HG03354 (cell line): ENCODE measurements around the gene UNC79.

Source experiments
- ATAC-seq: cut with Tn5 transposase; IDR thresholded peaks from one replicate; pipeline ENCODE4 v1.9.1; 2021; ENCODE audit warnings: mild to moderate bottlenecking; ENCODE audit not compliant: unreplicated experiment, poor library complexity, severe bottlenecking

The UNC79 gene

DNA sequence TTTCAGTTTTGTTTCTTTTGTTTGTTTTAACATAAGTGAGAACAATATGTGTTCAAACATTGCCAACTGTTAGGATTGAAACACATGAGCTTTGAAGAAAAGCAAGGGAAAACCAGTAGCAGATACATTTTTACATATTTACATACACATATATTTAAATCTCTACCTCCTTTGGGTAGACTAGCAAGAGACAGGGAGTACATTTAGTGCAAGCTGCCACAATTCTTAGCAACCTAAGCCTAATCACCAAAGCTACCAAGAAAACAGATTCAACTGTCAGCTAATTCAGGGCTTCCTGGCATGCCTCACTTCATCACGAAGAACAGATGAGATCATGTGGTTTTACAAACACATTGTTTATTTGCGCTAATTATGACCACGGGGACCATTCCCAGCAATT, 214.5 kb downstream of the UNC79 start:
- ATAC-seq = no peak

DNA sequence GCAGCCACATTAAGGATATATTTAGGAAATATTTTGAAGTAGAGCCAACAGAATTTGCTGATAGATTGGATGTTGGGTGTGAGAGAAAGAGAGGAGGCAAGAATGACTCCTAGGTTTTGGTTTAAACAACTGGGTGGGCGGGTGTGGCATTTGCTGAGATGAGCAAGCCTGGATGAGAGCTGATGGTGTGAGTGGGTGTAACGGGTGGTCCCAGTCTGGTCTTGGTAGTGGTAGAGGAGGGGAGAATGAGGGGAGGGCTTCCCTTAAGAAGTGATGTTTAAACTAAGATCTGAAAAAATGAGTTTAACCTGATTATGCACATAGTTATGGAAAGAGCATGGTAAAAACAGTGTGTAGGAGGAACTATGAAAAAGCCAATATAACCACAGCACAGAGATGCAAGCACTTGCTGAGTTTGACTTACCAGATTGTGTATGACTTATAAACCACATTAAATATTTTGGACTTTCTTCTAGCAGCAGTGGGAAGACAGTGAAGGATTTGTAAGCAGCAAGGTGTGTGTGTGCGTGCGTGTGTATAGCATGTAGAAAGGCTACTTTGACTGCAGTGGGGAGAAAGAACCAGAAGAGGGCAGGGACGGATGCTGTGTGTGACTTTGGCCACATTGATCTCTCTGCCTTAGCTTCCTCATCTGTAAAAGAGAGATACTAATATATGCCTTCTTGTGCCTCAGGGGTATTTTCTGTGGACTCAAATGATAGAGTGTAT, 217.9 kb downstream of the UNC79 start:
- ATAC-seq = no peak

DNA sequence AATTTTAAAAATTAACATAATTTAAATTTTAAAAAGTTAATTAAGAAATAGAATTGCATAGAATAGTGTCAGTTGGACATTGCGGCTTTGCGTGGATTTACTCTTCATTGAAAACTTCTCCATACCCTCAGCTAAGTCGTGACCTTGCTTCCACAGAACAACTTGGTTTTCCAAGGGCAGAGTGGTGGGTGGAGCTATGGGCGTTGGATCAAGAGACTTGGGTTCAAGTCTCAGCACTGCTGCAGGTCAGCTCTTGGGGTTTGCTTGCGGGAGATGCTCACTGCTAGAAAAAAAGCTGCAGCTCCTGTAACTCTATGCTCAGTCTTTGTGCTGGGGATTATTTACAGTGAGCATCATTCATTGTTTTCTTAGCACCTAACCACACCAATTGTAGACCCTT, 223.9 kb downstream of the UNC79 start:
- ATAC-seq = no peak

GRCh38 chr14:93655078-93655750, 224.5 kb downstream of the UNC79 start:
- ATAC-seq = no peak

DNA sequence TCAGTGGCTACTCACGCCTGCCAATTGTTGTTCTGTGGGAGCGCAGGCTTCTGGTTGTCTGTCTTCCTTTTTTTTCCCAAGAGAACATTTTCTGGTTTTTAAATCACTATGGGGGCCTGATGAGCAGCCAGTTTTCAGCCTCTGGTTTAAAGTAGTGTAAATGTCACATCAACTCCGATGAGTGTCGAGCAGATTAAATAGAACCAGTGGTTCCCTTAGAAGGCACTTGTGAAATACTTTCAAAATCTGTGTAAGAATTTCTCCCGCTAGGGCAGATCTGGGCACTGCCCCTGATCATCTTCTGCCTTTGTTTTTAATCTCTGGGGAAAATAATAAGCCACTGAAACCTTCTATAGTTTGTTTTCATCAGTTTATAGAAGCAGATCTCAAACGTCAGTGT, 227.1 kb downstream of the UNC79 start:
- ATAC-seq = no peak

- ATAC-seq = no peak
Measured at GRCh38 chr14:93663317-93663716, 232.6 kb downstream of the UNC79 start.

DNA sequence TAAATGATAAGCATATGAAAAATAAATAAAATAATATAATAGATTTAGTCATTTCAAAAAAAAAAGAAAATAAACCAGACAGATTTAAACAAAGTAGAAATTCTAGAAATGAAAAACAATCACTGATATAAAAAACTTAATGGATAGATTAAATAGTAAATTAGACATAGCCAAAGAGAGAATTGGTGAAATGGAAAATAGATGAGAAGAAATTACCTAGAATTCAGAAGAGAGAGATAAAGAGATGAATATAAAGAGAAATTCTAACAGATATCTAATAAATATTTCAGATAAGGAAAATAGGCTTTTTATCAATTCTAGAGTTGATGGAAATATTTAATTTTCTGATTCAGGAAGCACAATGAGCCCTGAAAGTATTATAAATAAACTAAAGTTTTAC, 234.4 kb downstream of the UNC79 start:
- ATAC-seq = no peak

DNA sequence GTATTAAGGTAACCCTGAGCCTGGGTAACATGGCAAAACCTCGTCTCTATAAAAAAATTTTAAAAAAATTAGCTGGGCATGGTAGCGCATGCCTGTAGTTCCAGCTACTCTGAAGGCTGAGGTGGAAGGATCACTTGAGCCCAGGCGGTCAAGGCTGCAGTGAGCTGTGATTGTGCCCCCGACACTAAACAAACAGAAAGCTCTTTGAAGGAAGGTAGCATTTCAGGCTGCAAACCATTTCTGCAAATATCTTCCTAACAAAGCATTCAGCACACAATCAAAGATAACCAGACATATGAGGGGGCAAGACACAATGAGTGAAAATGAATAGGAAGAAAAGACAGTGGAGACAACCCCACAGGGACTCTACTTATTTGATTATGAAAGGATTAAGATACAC, 238.9 kb downstream of the UNC79 start:
- ATAC-seq = no peak

- ATAC-seq = no peak
Measured at GRCh38 chr14:93674343-93674742, 243.6 kb downstream of the UNC79 start.

GRCh38 chr14:93675651-93676050, 244.9 kb downstream of the UNC79 start:
- ATAC-seq = no peak

DNA sequence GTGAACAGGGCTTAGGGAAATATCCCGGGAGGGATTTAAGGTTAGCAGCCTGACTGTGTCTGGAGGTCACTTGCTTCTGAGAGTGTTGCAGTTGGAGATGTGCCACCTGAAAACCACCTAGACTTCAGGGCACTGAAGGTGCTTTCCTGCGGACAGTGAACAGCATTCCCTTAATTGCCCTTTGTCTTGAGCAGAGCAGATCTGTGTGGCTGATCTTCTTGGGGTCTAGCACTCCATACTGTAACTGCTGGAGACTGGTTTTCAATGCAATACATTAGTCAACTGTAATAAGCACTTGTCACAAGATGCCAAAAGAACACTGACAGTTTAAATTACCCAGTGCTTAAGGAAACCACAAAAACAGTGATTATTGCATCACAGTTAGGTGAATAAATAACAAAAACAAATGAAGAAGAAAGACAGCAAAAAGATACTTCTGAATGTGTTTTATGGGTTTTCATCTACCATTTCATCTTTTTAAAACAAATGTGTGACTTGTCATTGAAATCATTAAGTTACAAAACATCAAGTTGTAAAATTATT, 245.7 kb downstream of the UNC79 start:
- no peak for ATAC-seq

GRCh38 chr14:93682459-93682858, 251.7 kb downstream of the UNC79 start:
- ATAC-seq = no peak

DNA sequence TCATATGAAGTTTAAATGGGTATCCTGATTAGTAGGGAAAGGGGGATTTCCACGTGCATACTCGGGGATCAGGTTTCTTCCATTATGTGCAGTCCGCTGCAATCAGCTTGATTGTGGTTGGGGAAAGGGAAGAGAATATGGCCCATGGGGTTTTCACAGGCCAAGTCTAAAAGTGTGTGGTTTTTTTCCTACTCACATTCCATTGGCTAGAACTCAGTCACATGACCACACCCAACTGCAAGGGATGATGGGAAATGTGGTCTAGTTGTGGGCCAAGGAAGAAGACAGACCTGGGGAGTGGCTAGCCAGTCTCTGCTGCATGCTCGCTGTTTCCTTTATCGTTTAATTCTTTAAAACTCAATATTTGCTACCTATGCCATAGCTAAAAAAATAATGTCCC, 252.5 kb downstream of the UNC79 start:
- no peak for ATAC-seq

GRCh38 chr14:93685121-93685895, 254.6 kb downstream of the UNC79 start:
- ATAC-seq = no peak

- ATAC-seq = no peak
Measured at GRCh38 chr14:93686268-93686667, 255.5 kb downstream of the UNC79 start.

- ATAC-seq = no peak
Measured at GRCh38 chr14:93688239-93688666, 257.5 kb downstream of the UNC79 start.

DNA sequence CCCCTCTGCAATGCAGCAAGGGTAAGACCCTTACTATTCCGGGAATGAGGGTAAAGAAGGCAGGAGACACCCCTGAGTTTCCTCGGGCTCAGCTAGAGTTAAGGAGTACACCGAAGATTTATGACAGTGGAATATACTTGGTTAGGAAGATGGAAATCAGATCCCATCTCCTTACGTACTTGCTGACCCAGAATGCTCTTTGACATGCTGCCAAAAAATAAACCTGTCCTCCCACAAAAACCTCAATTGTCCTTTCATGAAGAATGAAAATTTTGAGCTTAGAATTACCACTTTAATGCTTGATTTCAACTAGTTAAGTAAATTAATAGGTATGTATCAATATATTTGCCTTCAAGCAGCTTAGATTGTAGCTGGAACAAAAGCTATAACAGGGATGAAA, 258.1 kb downstream of the UNC79 start:
- ATAC-seq = no peak

GRCh38 chr14:93690146-93690545, 259.4 kb downstream of the UNC79 start:
- ATAC-seq = no peak

- ATAC-seq = no peak
Measured at GRCh38 chr14:93691042-93691780, 260.5 kb downstream of the UNC79 start.

- no peak for ATAC-seq
Measured at GRCh38 chr14:93693914-93694313, 263.2 kb downstream of the UNC79 start.
